ENCODE measurements around the gene EEF1A1. TPM values are rescaled to one million over a fixed set of nuclear protein-coding genes. Genes with fewer than 3 reads are reported as not detected.
"Not testable (repeated sequence)": the region's sequence is repeated elsewhere in the genome, so short reads cannot be mapped to it uniquely, and the experiment has no call there.

The EEF1A1 gene
- polyA plus RNA-seq, 12 donors: 5,408 to 26,661 (median 22,680) TPM

- DNase-seq: no peak
These were observed 26.2 kb upstream of the EEF1A1 start for GRCh38 chr6:73547036-73547435.

DNA sequence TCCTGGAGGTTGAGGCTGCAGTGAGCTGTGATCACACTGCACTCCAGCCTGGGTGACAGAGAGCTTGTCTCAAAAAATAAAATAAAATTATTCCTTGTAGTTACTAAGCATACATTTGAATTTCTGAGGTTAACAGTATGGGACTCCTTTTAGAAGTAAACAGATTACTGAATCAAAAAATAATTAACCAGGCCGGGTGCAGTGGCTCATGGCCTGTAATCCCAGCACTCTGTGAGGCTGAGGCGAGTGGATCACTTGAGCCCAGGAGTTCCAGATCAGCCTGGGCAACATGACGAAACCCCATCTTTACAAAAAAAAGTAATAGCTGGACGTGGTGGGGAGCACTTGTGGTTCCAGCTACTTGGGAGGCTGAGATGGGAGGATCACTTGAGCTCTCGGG lies 22.1 kb upstream of the EEF1A1 start:
- DNase-seq: no peak

- DNase-seq: not testable (repeated sequence)
These were observed 21.6 kb upstream of the EEF1A1 start for GRCh38 chr6:73542481-73542880.

DNA sequence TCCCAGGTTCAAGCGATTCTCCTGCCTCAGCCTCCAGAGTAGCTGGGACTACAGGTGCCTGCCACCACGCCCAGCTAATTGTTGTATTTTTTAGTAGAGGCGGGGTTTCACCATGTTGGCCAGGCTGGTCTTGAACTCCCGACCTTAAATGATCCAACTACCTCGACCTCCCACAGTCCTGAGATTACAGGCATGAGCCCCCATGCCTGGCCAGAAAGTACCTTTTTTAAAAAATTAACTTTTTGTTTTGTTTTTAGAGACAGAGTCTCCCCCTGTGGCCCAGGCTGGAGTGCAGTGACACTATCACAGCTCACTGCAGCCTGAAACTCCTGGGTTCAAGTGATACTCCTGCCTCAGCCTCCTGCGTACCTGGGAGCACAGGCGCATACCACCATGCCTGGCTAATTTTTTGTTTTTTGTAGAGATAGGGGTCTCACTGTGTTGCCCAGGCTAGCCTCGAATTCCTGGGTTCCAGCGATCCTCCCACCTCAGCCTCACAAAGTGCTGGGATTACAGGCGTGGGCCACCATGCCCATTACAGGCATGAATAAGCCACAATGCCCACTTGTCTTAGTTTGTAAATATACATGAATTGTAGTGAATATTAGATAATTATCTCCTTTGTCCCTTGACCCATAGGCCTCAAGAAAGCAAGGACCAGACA lies 17.4 kb upstream of the EEF1A1 start:
- no peak for DNase-seq

DNA sequence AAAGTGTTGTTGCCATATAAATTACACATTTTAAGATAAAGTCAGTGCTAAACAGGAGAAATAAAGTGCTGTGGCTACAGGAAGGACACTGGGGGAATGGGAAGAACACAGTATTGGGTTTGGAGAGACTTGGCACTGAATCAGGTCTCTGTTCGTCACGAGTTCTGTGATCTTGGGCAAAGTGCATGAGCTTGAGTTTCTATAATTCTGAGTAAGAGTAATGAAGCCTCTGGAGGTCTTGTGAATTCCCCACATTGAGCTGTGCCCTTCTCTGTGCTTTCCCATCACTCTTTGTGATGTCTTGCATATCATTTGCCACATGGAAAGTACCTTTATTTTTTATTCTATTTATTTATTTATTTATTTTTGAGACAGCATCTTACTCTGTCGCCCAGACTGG lies 16.8 kb upstream of the EEF1A1 start:
- DNase-seq: no peak

- no peak for DNase-seq
These were observed 13.8 kb upstream of the EEF1A1 start for GRCh38 chr6:73534628-73535027.

- DNase-seq: no peak
These were observed 11.5 kb upstream of the EEF1A1 start for GRCh38 chr6:73532293-73532692.

GRCh38 chr6:73528897-73529296 lies 8.1 kb upstream of the EEF1A1 start:
- DNase-seq: no peak

DNA sequence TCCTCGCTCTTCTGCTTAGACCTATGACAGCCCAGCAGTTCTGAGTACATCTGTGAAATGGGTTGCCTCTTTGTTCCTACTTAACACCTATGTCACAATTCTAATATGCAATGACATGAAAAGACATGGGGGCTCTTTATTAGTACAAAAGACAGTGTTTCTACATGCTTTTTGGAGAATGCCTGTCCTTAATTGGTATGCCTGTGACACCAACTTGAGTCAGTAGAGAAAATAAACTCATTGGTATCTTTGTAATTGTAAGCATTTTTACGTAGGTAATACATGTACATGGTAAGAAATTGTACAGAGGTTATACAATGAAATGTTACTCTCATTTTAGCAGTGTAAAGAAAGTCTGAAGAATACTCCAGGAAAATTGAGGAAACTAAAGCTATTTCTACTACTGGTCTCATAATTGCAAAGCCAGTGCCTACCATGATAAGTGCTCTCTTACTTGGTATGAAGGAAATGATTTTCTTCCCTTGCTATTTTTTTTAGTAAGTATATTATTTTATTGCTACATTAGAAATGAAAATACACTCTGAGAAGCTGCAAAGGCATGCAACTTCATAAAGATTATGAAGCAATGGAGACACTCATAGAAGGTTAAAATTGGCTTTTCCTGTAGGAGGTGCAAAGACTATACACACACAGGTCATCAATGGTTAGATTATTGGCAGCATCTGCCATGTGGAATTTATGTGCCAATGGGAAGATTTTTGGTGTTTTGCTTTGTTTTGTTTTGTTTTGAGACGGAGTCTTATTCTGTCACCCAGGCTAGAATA lies 4.9 kb upstream of the EEF1A1 start:
- no peak for DNase-seq

GRCh38 chr6:73523434-73524123 lies 2.7 kb upstream of the EEF1A1 start:
- peak; percentile 68 for DNase-seq

DNA sequence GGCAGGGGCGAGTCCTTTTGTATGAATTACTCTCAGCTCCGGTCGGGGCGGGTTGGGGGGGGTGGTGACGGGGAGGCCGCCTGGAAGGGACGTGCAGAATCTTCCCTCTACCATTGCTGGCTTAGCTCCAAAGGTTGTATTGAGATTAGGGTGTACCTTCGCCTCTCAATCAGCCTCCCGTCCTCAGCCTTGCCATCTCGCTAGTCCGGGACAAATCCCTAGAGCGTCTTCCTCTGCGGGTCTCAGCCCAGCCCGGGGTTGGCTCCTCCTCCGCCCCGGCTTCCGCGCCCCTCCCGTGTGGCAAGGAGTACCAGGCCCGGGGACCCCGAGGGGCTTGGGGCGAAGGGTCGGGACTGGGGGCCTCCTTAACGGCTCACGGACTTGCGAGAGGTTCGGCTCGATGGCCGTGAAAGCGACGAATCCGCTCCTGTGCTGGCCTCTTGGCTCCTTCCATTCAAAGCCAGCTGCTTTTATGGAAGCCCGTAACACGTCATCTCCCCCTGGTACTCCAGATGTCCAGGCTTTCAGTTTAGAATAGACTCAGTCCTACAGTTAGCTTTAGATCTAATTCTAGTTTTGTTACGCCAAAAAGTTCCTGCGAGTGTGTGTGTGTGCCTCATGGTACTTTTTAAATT lies 636 bp upstream of the EEF1A1 start:
- DNase-seq: peak; percentile 93

DNA sequence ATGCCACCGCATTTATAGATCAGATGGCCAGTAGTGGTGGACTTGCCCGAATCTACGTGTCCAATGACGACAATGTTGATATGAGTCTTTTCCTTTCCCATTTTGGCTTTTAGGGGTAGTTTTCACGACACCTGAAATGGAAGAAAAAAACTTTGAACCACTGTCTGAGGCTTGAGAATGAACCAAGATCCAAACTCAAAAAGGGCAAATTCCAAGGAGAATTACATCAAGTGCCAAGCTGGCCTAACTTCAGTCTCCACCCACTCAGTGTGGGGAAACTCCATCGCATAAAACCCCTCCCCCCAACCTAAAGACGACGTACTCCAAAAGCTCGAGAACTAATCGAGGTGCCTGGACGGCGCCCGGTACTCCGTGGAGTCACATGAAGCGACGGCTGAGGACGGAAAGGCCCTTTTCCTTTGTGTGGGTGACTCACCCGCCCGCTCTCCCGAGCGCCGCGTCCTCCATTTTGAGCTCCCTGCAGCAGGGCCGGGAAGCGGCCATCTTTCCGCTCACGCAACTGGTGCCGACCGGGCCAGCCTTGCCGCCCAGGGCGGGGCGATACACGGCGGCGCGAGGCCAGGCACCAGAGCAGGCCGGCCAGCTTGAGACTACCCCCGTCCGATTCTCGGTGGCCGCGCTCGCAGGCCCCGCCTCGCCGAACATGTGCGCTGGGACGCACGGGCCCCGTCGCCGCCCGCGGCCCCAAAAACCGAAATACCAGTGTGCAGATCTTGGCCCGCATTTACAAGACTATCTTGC lies 725 bp downstream of the EEF1A1 start:
- peak; percentile 67 for DNase-seq

DNA sequence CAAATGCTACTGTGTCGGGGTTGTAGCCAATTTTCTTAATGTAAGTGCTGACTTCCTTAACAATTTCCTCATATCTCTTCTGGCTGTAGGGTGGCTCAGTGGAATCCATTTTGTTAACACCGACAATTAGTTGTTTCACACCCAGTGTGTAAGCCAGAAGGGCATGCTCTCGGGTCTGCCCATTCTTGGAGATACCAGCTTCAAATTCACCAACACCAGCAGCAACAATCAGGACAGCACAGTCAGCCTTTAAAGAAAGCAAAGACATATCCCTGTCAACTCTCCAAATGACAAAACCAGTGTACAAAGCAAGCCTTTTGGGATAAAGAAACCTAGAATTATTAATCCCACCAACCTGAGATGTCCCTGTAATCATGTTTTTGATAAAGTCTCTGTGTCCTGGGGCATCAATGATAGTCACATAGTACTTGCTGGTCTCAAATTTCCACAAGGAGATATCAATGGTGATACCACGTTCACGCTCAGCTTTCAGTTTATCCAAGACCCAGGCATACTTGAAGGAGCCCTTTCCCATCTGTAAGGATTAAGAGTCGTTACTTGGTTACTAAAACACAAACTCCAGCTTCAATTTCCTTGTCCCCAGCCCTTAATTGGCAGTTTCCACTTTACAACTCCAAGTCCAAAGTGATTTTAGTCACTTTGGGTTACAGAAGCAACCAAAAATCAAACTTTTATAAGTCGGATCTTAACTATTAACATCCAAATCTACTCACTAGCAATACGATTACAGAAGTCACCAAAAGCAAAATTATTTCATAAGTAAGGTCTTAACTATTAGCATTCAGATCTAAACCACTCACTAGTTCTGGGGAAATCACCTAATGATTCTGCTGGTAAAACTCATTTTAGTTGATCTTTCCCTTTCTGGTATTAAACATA lies 1.6 kb downstream of the EEF1A1 start:
- not testable (repeated sequence) for DNase-seq

- DNase-seq: not testable (repeated sequence)
These were observed 2.5 kb downstream of the EEF1A1 start for GRCh38 chr6:73518100-73518981.

DNA sequence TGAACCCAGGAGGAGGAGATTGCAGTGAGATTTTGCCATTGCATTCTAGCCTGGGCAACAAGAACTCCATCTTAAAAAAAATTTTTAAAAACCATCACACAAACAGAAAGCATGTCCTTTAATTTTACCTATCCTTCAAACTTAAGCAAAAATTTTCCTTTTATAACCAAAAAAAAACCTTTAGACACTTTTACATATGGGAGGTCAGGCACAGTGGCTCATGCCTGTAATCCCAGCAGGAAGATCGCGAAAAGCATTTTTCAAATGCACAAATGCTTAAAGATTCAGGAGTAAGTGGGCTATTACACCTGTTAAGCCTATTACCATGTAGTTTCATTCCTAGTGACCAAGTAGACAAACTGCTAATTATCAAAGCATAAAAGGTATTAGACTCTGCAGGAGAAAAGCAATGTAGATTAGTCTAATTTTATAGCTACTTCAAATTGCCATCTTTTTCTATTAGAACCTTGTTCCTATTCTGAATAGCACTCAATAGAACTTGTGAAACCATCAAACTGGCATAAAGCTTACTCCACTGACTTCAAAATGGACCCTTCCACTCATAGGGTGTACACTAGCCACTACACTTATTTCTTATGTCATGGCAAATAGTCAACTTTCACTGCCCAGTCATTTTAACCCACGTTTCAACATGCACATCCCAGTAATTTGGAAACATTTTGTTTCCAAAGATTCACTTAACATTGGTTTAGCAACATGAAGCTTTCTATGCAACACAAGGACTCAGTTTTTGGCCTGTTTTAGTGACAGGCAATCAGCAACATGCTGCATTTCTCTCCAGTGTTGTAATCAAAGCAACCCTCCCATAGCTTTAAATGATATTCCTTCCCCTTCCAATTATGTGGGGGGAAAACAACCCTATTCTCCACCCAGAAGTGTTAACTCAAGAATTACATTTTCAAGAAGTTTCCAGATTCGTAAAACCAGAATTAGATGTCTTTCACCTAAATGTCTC lies 4.0 kb downstream of the EEF1A1 start:
- DNase-seq: no peak

DNA sequence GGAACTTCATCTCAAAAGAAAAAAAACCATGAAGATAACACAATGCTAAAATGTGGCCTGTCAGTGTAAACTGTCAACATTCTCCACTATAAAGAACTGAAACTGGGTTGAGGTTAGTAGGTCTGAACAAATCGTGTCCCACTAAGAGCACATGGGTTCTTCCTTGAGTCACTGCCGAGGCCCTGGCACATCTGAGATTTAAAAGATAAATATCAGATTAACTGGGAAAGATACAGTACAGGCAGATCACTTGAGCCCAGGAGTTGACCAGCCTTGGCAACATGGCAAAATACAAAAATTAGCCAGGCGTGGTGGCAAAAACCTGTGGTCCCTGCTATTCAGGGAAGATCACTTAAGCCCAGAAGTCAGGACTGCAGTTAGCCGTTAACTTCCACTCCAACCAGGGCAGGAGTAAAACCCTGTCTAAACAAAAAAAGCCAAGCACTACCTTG lies 5.6 kb downstream of the EEF1A1 start:
- no peak for DNase-seq

DNA sequence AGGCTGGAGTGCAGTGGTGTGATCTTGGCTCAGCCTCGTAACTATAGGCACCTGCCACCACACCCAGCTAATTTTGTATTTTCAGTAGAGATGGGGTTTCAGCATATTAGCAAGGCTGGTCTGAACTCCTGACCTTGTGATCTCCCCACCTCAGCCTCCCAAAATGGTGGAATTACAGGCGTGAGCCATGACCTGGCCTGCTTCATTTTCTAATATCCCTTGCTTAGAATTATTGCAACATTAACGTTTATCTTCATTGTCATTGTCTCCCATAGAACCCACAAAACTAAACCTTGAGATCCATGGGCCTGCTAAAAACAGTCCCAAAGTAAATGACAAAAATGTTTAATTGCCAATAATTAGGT lies 6.1 kb downstream of the EEF1A1 start:
- no peak for DNase-seq

- DNase-seq: no peak
These were observed 7.4 kb downstream of the EEF1A1 start for GRCh38 chr6:73513496-73513854.

All from muscle of arm (tissue), 12 donors.